SIG-M5 treated with dmso at 0.1 percent for 504 hours (cell line): Measurements from ENCODE around the gene LRSAM1.

Source experiments
- DNase-seq: peaks from one replicate; lab custom pipeline; 2025; ENCODE audit not compliant: unreplicated experiment; lab: John Stamatoyannopoulos, UW

Gene LRSAM1

DNA sequence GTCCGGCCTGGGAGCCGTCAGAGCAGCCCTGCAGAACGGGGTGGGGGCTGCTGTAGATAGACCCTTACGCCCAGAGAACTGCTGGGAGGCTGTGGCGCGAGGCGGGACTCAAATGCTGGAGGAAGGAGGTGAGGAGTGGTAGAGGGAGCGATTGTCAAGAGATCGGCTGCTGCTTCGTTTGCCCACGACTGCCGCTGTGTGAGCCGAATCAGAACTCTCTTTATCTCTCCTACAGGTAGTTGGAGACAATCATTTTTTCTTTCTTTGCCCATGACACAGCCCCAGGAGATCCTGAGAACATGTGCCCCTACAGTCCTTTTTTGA, 26.7 kb upstream of the LRSAM1 start:
- DNase-seq: peak; percentile 41

DNA sequence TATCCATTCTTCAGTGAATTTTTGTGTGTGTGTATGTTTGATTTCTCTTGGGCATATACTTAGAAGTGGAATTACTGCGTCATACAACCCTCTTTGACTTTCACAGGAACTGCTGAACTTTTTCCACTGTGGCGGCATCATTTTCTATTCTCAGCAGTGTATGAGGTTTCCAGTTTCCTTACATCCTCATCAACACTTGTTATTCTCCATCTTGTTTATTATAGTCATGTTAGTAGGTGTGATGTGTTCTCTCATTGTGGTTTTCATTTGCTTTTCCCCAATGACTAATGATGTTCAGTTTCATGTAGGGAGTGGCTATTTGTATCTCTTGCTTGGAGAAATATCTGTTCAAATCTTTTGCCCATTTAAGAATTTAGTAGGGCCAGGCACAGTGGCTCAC, 24.6 kb upstream of the LRSAM1 start:
- DNase-seq: no peak

DNA sequence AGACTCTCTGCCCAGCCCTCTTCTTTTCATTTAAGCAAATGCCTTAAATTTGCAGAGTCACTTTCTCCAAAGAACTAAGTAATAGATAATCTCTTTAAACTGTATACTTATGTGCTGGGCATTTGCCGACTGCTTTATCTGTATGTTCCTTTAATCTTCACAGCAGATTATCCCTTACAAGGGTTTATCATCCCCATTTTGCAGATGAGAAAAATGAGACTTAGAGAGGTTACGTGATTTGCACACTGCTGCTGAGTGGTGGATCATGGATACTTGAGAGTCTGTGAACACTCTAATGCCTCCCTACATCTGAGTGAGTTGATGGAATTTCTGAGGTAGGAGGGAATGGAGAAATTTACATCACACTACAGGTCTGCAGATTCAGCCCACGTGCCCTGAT, 23.0 kb upstream of the LRSAM1 start:
- no peak for DNase-seq

DNA sequence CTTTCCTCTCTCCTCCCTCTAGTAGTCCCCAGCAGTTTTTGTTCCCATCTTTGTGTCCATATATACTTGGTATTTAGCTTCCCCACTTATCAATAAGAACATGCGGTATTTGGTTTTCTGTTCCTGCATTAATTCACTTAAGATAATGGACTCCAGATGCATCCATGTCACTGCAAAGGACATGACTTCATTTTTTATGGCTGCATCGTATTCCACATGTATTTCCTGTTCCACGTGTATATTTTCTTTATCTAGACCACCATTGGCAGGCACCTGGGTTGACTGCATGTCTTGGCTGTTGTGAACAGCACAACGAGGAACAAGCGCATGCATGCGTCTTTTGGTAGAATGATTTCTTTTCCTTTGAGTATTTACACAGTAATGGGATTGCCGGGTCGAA, 20.9 kb upstream of the LRSAM1 start:
- DNase-seq: no peak

- DNase-seq: no peak
These were observed 13.6 kb upstream of the LRSAM1 start for GRCh38 chr9:127437497-127438264.

GRCh38 chr9:127438394-127438793, 12.9 kb upstream of the LRSAM1 start:
- no peak for DNase-seq

DNA sequence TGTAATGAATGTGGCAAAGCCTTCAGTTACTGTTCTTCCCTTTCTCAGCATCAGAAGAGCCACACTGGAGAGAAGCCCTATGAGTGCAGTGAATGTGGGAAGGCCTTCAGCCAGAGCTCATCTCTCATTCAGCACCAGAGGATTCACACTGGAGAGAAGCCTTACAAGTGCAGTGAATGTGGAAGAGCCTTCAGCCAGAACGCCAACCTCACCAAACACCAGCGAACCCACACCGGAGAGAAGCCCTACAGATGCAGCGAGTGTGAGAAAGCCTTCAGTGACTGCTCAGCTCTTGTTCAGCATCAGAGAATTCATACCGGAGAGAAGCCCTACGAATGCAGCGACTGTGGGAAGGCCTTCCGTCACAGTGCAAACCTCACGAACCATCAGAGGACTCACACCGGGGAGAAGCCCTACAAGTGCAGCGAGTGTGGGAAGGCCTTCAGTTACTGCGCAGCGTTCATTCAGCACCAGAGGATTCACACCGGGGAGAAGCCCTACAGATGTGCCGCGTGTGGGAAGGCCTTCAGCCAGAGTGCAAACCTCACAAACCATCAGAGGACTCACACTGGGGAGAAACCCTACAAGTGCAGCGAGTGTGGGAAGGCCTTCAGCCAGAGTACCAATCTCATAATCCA, 6.9 kb upstream of the LRSAM1 start:
- no peak for DNase-seq

- DNase-seq: no peak
These were observed 6.1 kb upstream of the LRSAM1 start for GRCh38 chr9:127444921-127445850.

DNA sequence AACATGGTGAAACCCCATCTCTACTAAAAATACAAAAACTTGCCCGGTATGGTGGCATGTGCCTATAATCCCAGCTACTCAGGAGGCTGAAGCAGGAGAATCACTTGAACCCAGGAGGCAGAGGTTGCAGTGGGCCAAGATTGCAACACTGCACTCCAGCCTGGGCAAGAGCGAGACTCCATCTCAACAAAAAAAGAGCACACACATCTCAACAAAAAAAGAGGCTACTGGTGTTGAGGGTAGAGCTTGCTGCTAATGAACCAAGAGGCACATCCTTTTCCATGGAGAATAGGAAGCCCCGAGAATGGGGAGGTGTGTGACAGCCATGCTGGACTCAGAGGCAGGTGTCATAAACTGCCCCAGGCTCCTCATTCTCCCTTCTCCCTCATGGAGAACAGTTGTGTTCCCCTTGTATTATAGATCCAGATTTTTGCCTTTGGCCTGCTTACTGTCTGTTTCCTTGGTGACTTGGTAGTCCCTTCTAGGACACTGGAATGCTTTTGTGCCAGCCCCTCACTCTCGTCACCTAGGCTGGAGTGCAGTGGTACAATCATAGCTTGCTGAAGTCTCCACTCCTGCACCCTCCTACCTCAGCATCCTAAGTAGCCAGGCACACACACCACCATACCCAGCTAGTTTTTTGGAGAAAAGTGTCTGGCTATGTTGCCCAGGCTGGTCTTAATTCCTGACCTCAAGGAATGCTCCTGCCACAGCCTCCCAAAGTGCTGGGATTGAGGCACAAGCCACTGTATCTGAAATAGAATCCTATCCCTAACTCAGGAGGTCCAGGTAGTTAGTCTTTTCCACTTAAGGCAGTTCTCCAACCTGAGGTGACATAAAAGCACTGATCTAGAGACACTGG, 5.2 kb upstream of the LRSAM1 start:
- DNase-seq: no peak

GRCh38 chr9:127446713-127447415, 4.4 kb upstream of the LRSAM1 start:
- no peak for DNase-seq

DNA sequence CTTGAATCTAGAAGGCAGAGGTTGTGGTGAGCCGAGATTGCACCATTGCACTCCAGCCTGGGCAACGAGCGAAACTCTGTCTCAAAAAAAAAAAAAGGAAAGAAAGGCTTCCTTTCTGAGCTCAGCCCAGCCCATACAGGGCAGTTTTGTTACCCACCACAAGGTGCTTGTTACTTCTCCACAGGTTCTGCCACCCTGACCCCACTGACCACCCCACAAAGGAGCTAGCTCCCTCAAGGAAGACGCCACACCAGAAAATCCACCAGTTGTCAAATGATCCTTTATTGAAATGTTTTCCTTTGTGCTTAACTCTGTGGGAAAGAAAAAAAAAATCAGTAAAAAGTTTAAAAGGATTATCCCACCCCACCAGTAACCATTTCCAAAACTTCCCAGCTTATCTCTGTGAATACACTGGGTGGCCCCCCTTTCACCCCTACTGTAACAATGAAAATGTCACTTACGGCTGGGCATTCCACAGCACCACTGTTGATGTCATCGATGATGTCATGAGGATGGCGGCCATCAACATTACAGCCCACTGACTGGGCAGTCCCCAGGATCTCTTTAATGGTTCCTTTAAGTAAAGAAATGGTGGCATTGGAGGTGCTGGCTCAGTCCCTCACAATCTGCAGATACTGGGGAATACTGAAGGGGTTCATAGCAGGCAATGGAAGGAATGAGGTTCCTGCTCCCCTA, 3.7 kb upstream of the LRSAM1 start:
- DNase-seq: peak; percentile 10

DNA sequence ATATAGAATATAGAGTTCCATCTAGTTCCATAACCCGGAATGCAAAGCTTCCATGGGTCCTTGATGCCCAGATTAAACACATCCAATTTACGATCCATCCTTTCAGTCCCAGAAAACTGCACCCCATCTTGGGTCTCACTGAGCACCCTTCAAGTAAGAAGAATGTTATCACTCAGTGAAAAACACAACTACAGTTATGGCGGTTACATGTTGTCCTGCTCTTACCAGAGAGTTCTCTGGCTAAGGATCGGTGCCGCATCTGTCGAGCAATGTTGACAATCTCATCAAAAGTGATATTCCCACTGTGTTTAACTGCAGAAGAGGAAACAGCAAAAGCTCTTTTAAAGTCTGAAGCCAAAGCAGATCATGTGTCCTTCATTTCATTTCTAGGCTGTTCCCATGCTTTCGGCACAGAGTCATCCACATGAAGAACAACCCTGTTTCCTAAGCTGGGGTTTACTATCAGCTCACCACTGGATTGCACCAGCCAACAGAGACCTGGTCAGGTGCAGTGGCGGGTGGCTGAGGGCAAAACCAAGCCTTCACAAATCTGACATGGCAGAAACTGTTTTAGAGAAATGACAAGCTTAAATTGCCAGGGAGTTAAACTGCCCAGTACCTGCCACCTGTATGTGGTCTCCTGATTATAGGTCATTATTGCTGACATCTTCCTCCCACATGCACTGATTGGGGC, 3.1 kb upstream of the LRSAM1 start:
- no peak for DNase-seq

- DNase-seq: no peak
These were observed 1.9 kb upstream of the LRSAM1 start for GRCh38 chr9:127449332-127449966.

DNA sequence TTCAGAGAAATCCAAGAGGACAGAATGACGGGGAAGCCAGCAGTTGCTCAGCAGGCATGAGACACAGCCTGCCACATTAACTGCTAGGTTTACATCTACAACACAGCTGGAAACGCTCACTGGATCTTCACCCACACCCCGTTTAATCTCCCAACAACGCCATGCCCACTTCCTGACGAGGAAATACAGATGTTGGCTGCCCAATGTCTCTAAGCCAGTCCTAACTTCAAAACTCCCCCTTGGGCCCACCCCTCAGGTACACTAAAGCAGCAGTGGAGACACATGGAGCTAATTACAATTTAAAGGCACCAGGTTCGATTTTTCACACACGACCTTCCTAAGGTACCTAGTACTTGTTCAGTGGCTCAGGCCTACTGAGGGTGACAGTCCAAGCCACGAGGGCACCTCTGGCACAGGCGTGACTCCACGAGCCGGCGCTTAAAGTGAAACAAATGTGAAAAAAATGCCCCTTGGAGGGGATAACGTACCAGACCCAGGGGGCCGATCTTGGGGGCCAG, 1.0 kb upstream of the LRSAM1 start:
- DNase-seq: no peak

DNA sequence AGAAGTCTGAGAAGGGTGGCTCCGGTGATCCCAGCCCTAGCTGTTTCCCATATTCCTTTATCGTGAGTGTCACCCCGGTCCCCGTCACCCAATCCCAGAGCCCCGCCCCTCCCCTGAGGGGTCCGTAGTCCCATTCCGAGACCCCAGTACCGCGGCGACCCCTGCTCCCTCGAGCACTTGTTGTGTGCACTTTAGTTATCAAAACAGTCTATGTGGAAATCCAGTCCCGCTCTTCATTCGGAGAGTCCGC, 223 bp downstream of the LRSAM1 start:
- no peak for DNase-seq

GRCh38 chr9:127451858-127452656, 747 bp downstream of the LRSAM1 start:
- DNase-seq: peak; percentile 49

- DNase-seq: no peak
These were observed 1.4 kb downstream of the LRSAM1 start for GRCh38 chr9:127452691-127453090.
